Eye (tissue), 1 donor: Measurements from ENCODE around the gene PCLO.
"Not testable (repeated sequence)": the region's sequence is repeated elsewhere in the genome, so short reads cannot be mapped to it uniquely, and the experiment has no call there.

Source experiments
- DNase-seq: peaks from one replicate; pipeline ENCODE4 v3.0.0-alpha.2; 2015

Gene PCLO

DNA sequence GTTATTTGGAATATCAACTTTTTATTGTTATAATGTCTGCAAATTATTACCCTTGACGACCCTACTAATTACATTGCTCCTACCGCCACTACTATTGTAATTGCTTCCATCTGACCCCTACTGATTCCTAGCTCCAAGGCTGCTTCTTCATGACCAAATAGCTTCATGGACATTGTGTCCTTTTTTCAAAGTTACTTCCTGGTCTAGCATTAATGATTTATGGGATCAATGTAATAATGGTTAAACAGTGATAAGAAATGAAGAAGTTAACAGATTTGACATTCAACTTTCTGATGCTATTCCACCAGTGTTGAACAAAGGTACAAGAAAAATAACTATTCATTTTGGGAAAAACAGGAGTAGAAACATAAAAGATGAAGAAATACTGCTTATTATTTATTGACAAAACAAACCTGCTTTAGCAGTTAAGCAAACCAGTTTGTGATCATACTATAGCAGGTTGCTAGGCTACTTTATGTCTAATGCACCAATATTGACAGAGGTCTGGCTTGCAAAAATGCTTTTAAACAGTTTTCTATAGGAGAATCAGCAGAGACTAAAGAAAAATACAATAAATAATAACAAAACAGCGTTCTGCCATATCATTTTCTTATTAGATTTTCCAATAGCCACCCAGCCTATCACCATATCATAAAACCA lies 125.8 kb downstream of the PCLO start:
- DNase-seq, result no peak

DNA sequence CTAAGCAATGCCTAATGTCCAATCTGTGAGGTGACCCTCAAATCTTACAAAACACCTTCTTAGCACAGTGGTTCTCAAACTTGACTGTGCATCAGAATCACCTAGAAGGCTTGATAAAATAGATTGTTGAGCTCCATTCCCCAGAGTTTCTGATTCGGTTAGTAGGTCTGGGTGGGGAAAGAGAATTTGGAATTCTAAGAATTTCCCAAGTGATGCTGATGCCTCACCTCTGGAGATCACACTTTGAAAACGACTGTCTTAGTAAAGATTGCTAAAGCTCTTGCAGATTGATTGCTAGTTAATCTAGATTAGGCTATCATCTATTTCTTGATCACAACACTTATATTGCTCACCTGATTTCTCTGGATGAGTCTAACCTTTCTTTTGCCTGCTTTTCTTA lies 126.6 kb downstream of the PCLO start:
- no peak for DNase-seq

- DNase-seq, result no peak
These were observed 130.5 kb downstream of the PCLO start for GRCh38 chr7:83032195-83032594.

DNA sequence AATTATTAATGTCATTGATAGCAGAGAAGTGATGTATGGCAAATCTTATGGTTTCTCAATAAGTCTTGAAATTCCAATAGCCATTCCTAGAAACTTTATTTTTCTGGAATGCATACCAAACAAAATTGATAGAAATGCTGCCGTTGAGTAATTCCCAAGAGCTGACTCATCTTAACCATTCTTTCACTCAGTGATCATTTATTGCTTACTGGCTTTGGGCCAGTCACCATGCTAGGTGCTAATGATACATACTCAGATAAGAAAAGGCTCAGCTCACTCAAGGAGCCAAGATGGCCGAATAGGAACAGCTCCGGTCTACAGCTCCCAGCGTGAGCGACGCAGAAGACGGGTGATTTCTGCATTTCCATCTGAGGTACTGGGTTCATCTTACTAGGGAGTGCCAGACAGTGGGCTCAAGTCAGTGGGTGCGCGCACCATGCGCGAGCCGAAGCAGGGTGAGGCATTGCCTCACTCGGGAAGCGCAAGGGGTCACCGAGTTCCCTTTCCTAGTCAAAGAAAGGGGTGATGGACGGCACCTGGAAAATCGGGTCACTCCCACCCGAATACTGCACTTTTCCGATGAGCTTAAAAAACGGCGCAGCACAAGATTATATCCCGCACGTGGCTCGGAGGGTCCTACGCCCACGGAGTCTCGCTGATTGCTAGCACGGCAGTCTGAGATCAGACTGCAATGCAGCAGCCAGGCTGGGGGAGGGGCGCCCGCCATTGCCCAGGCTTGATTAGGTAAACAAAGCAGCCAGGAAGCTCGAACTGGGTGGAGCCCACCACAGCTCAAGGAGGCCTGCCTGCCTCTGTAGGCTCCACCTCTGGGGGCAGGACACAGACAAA lies 138.6 kb downstream of the PCLO start:
- not testable (repeated sequence) for DNase-seq

- no peak for DNase-seq
These were observed 141.7 kb downstream of the PCLO start for GRCh38 chr7:83021032-83021431.

GRCh38 chr7:83020161-83020560 lies 142.5 kb downstream of the PCLO start:
- peak; percentile 88 for DNase-seq

- DNase-seq, result no peak
These were observed 146.8 kb downstream of the PCLO start for GRCh38 chr7:83015916-83016315.

DNA sequence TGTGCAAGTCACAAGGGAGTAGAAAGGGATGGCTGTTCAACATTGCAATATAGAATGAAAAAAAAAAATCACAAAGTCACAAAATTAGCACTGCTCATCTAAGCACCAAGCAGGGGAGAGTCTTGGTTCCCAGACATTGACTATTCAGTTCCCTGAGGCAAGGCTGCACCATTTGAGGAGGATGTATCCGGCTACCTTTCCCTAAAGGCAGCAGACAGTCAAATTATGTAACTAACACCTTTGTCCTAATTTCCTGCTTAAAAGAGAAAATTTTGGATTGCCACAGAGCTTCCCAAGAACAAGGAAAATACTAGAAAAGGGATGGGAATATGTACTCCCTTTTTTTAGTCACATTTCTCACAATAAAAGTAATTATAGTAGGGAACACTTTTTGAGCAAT lies 148.1 kb downstream of the PCLO start:
- DNase-seq, result no peak

DNA sequence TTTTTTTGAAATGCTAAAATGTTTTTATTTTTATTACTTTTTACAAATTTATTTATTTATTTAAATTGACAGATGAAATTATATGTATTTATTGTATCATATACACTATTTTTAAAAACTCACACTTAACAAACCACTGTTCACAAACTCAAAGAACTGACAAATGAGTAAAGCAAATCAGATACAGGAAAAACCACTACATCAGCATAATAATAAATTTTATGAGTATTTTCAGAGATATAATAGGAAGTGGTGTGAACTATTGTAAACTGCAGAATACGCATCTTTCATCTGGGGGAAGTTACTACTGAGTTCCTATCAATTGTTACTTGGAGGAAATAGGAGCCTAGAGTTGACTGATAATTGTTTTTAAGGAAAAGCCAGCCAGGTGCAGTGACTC lies 150.7 kb downstream of the PCLO start:
- DNase-seq, result no peak

DNA sequence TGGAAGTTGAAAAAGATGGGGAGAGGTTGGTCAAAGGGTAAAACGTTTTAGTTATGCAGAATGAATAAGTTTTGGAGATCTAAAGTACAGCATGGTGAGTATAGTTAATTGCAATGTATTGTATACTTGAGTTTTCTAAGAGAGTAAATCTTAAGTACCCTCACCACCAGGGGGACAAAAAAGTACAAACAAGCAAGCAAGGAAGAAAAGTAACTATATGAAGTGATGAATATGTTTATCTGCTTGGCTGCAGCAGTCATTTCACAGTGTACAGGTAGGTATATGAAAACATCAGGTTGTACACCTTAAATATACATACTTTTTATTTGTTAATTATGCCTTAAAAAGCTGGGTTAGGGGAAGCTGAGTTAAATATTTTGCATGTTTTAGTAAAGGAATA lies 157.3 kb downstream of the PCLO start:
- no peak for DNase-seq

- DNase-seq, result no peak
These were observed 161.2 kb downstream of the PCLO start for GRCh38 chr7:83001362-83002040.

GRCh38 chr7:82998436-82998835 lies 164.2 kb downstream of the PCLO start:
- no peak for DNase-seq

- no peak for DNase-seq
These were observed 177.4 kb downstream of the PCLO start for GRCh38 chr7:82985144-82985802.

- no peak for DNase-seq
These were observed 182.4 kb downstream of the PCLO start for GRCh38 chr7:82980130-82980788.

- no peak for DNase-seq
These were observed 186.7 kb downstream of the PCLO start for GRCh38 chr7:82975811-82976468.

DNA sequence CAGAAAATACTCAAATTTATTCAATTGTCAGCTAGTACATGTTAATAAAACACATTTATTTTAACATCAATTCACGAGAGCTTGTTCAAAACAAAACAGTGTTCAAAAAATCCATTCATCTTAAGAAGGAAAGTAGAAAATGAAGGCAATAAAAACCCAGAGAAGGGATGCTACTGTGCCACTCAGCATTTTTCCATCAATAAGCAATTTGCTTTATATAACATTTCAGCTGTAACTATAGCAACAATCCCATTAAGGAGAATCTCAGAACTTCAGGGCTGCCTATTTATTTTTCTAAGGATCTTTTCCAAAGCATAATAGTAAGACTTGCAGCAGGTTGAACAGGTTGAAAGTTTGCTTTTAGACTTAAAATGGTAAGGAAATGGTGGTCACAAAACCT lies 190.5 kb downstream of the PCLO start:
- no peak for DNase-seq

DNA sequence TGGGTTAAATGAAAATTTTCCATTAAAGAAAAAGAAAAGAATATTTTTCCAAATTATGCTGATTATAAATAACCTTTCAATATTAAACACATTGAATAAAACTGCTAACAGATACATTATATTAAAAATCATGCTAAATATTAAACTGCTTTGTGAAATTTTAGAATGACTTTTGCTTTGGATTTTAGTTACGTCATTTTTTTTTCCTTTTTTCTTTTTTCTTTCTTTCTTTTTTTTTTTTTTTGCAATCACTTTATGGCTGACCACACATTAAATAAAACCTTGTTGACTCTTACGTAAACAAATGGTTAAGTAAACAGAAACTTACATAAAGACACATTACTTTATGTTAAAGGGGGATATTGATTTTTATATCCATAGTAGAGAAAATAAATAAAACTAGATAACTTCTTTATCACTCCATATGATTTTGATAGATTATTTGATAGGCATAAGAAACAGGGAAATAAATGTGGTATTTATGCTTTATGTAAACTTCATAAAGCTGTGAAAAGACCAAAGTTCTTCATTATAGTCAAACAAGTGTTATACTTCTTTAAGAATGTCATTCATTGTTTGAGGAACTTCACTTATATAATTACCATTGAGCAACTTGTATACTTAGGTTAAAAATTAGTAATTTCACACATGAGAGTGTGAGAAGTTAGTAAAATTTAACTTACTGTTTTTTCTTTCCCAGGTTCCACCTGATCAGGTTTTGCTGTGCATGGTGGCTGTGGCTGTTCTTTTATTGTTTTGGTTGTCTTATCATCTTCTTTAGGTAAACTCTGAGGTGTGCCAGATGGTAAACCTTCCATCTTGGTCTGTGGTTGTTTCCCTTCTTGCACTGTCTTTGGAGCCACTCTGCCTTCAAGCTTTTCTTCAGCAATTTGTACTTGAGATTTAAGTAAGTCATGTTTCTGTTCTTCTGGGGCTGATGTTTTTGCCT lies 197.3 kb downstream of the PCLO start:
- DNase-seq, result no peak

GRCh38 chr7:82964150-82964882 lies 198.4 kb downstream of the PCLO start:
- no peak for DNase-seq

- DNase-seq, result no peak
These were observed 201.4 kb downstream of the PCLO start for GRCh38 chr7:82961240-82961639.

- no peak for DNase-seq
These were observed 203.2 kb downstream of the PCLO start for GRCh38 chr7:82959528-82959927.
